HL-60/S4 (cell line): ENCODE results near the gene MYH8.

Source experiments
- in situ Hi-C: fragments of 300-500 bp; cut with MboI; formaldehyde crosslinking; loops from 2 replicates; pipeline ENCODE4 v1.14.3; 2022; ENCODE audit warnings: low sequenced_read_pairs

Gene MYH8

DNA sequence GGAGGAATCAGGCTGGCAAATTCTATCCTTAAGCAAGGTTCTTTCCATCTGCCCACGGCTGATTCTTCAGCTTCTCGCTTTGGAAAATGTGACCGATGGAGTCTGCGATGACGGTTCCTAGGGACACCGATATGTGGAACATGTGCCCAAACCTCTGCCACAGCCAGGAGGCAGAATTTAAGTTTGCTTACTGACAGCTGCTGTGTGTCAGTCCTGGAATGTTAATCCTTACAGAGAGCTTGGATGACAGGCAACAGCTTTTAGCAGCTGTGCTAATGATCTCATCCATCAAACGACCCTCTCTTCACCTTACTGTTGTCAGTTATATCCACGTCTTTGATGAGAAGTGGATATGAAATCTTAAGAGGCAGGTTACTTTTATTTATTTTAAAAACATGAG, 37.6 kb downstream of the MYH8 start:
- in situ Hi-C loops, result no loop called here

DNA sequence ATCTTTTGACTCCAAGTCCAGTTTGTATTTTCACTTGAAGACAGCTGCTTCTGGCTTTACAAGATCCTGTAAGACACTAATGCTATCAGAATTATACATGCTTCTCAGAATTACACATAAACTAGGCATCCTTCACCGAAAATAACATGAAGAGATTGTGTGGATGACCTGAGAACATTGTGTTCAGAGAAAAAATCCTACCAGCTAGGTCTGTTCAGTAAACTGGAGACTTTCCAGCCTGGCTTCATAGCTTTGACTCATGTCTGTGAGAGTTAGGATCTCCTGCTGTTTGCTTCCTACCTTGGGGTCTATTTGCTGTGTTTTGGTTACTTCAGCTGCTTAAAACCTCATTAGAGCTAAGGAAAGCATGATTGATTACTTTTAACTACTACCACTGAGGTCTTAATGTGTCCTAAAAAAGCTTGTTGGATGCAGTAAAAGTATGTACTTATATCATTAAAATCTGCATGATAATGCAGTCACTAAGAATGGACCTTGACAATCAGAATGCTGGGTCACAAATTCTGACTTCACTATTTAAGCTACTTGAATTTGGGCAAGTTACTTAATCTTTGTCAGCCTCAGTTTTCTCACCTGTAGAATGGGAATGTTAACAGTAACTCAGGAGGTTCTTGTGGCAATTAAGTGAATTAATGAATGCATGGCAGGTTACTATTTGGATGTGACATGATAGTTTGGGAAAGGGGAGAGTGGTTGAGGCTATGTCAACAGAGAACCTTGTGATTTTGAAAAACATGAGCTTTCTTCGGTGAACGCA, 40.9 kb downstream of the MYH8 start:
- in situ Hi-C loops, result no loop called here

DNA sequence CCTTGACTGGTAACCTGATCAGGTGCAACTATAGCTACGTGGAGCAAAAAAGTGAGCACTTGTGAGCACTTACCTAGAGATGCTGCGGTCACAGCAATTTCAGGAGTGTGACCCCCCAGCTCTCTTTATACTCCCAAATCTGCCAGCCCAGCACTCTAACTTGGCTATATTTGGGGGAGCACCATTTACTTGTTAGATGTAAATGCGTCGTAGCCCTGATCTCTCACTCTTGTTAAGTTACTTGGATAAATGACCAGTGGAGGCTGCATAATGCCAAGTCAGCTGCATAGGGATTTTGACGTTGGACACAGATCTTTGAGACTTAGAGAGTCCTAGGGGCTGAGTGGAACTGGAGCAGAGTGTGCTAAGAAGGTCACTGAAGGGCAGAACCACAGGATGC, 48.8 kb downstream of the MYH8 start, which contains the start of gene MYH13:
Gene MYH13 (minus strand): TSS at position 101 of the 400 bp plus-strand sequence. CDS start 8,476 bp downstream, outside the sequence.
- in situ Hi-C loops, result no loop called here

DNA sequence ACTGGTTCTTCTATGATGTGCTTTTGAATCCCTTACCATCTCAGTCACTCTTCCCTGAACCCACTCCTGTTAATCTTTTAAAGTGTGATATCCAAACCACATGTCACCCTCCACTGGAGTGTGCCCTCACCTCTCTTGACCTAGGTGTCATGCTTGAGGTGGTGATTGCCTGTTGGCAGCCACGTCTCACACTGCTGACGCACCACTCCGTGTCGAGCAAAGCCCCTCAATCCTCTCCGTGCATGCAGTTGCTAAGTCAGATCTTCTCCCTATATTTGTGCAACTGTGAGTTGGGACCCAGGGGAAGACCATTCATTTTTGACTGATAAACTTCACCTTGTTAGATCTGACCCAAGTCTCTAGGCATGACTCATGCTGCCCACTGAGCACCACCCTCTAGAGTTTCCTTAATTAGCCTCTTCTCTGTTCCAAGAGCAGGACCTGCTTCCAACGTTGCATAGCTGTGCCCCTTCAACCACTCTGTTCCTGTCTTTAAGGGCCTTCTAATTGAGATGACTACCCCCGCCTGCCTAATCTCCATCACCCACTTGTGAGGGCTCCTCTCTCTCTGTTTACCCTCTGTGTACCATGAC, 51.6 kb downstream of the MYH8 start:
- in situ Hi-C loops, result no loop called here

DNA sequence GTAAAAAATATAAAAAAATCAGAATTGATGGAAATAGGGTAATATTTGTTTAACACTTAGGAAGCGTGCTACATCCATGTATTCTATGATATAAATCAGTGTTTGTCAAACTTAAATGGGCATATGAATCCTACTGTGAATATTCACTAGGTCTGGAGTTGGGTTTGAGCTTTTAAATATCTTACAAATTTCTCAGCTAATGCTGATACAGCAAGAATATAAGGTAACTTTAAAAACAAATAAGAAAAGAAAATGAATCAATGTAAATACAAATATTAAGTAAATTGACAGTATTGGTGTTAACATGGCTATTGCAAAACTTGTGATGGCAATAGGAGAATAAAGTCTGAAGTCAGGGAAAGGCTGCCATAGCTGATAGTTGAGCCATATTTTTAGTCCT, 52.5 kb downstream of the MYH8 start:
- in situ Hi-C loops, result no loop called here

- in situ Hi-C loops, result no loop called here
Observed at GRCh38 chr17:10368561-10368960, 53.2 kb downstream of the MYH8 start.

- in situ Hi-C loops, result no loop called here
Observed at GRCh38 chr17:10360578-10360977, 61.2 kb downstream of the MYH8 start.

DNA sequence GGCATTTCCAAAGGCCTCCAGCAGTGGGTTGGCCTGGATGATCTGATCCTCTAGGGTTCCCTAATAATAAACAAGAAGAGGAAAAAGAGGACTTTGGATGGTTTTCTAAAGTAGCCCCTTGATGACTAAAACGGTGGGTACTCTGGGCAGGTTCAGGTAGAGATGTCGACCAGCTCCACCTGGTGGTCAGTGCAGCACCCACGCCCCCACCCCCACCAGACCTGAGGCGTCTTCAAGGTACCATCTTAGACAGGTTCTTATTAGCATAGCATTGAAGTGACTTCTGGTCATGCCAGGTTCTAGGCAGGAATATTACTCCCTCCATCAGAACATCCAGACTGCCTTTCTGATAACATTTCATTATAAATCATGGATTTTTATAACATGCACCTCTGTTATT, 64.0 kb downstream of the MYH8 start:
- in situ Hi-C loops, result no loop called here

DNA sequence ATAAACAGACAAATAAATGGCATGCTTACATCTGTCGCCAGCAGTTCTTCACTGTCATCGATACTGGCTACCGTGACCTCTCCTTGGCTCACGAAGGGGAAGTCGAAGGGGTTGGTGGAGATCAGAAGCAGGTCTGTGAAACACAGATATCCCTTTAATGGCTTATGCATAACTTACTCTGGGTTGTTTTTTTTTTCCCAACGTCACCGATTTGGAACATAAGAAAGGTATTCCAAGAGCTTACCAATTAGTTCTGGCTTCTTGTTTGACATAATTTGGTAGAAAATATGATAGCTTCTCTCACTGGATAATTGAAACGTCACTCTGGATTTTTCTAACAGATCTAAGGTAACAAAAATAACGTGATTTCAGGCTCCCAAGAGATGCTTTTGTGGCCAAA, 67.1 kb downstream of the MYH8 start:
- in situ Hi-C loops, result no loop called here

DNA sequence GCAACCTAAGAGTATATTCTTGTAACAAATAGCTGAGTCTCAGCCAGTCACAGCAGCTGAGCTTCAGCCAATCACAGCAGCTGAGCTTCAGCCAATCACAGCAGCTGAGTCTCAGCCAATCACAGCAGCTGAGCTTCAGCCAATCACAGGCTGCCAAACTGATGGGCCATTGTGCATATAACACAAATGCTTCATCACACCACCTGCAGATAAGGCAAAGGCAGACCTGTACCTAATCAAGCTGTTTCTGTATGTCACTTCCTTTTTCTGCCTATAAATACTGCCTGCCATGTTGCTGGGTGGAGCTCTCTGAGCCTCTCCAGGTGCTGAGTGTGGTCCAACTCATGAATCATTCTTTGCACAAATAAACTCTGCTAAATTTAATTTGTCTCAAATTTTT, 68.9 kb downstream of the MYH8 start:
- in situ Hi-C loops, result no loop called here

DNA sequence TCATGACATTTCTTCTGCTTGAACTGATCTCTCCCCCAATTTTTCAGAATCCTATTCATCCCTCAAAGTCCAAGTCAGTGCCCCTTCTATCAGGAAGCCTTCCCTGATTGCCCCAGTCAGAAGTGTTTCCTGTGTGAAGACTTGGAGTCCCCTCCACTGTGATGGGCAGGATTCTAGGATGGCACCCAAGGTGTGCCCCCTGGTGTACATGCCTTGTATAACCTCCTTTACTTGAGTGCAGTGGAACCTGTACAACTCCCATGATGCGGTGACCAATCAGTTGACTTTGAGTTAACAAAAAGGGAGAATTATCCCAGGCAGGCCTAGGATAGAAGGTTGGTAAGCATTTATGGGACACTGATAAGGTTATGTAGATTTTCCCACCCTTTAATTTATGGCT, 72.3 kb downstream of the MYH8 start:
- in situ Hi-C loops, result no loop called here

GRCh38 chr17:10344816-10345215, 76.9 kb downstream of the MYH8 start:
- in situ Hi-C loops, result no loop called here
